Occipital lobe (tissue), 2 donors: ENCODE measurements around the gene DENND2C. TPM values are rescaled to one million over a fixed set of nuclear protein-coding genes. Genes with fewer than 3 reads are reported as not detected.

ENCODE experiments used
- DNase-seq: peaks from one replicate; lab custom pipeline; 2025; lab: John Stamatoyannopoulos, UW
- total RNA-seq: library from RNA; depleted of rRNA; stranded (reverse); fragments of >200 nt; gene quantifications from one replicate; pipeline ENCODE4 v1.2.3, GENCODE V29; 2014

Gene DENND2C
- total RNA-seq, 1 donor from 2014 or later: 1.6 TPM

DNA sequence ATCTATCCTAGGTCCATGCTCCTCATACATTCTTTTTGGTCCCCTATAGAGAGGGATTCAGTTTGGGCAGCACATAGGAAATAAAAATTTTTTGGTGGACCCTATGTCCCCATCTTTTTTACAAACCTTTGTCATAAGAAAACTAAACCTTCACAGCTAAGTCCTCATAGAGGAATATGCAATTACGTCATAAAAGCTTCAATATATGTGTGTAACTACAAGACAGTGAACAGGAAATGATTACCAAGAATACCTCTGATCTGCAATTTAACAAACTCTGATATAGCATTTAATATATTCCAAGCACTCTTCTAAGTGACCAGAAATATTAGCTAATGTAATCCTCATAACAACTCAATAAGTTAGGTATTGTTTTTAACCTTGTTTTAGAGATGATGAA, 6.3 kb upstream of the DENND2C start:
- DNase-seq: no peak

GRCh38 chr1:114671939-114672275, 2.1 kb upstream of the DENND2C start:
- DNase-seq: no peak

DNA sequence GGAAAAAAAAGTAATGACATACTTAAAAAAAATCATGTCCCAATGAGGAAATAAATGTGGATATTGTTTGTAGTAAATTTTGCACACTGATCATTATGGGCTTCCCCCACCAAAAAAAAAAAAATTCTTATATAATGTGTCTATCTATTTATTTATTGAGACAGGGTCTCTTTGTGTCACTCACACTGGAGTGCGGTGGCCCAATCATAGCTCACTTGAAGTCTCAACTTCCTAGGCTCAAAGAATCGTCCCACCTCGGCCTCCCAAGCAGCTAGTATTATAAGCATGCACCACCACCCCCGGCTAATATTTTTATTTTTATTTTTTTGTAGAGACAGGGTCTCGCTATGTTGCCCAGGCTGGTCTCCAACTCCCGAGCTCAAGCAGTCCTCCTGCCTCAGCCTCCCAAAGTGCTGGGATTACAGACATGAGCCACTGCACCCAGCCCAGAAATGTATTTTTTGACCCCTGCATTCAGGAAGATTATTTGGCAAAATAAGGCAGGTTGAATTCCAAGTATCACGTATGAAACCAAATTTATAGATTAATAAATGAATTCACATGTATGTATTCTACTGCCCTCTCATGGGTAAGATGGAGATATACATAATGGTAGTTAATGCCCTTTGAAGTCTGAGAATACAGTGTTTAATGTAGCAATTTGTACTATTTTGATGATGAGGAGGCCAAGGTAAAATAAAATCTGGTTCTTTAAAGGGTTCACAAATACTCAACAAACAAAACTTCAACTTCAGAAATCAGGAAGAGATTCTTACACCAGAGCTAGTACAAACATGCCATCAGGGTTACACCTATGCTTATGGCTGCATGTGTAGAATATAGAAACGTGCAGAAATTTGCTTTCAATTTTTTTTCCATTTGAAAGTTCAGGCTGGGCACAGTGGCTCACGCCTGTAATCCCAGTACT, 1.4 kb upstream of the DENND2C start:
- DNase-seq: no peak

- peak; percentile 60 for DNase-seq
Measured at GRCh38 chr1:114670083-114671010, 498 bp upstream of the DENND2C start.

- no peak for DNase-seq
Measured at GRCh38 chr1:114668784-114669561, 876 bp downstream of the DENND2C start.

GRCh38 chr1:114668373-114668772, 1.5 kb downstream of the DENND2C start:
- no peak for DNase-seq

DNA sequence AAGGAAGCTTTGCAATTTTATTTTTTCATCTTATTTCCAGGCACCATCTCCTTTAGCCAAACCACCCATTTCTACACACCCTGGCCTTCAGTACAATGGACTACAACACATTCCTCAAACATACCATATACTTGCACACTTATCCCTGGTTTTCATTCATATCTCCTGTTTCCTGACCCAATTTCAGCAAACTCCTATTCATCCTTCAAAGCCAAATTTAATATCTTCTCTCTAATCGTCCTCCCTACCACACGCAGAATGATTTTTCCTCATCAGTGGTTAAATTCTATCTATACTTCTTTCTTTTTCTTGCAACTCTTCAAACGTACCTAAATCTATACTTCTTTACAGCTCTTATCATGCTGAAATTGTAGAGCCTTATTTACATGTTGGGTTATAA, 2.9 kb downstream of the DENND2C start:
- no peak for DNase-seq

DNA sequence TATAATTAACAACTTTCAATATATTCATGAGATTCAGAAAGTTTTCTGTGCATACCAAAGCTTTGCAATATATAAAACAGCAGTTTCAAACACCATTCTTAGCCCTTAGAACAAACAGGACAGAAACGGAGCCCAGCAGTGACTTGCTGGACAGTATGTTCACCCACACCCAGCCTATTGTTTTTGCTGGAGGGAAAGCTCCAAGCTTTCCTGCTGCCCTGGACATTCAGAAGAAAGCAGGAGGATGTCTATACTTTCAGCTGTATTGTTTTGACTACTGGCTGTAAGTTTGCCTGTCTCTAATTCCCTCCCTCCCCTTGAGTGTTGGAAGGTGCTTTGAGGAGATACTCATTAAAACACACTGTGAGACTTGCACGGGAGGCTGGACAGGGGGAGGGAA, 9.6 kb downstream of the DENND2C start:
- DNase-seq: no peak

DNA sequence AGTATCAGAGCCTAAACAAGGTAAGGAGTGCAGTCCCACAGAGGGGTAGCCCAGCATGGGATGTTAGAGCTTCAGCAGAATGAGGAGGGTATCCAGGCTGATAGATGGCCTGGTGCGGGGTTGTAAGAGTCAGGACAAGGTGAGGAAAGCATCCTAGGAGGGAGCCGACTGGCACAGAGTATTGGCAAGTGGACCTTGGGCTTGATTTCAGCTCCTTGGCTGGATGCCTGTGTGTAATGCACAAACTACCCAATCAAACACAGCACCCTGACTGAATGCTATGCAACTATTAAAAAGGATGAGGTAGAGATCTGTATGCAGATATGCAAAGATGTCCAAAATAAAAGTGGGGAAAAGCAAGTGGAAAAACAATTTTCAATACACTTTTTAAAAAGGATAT, 18.0 kb downstream of the DENND2C start:
- no peak for DNase-seq

- no peak for DNase-seq
Measured at GRCh38 chr1:114648503-114648902, 21.3 kb downstream of the DENND2C start.

DNA sequence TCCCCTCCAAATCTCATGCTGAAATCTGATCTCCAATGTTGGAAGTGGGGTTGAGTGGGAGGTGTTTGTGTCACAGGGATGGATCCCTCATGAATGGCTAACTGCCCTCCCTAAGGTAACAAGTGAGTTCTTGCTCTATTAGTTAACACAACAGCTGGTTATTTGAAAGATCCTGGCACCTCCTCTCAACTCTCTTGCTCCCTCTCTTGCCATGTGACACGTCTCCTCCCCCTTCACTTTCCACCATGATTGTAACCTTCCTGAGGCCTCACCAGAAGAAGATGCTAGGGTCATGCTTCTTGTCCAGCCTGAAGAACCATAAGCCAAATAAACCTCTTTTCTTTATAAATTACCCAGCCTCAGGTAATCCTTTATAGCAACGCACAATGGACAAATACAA, 28.5 kb downstream of the DENND2C start:
- no peak for DNase-seq

- DNase-seq: no peak
Measured at GRCh38 chr1:114638910-114639309, 30.9 kb downstream of the DENND2C start.

DNA sequence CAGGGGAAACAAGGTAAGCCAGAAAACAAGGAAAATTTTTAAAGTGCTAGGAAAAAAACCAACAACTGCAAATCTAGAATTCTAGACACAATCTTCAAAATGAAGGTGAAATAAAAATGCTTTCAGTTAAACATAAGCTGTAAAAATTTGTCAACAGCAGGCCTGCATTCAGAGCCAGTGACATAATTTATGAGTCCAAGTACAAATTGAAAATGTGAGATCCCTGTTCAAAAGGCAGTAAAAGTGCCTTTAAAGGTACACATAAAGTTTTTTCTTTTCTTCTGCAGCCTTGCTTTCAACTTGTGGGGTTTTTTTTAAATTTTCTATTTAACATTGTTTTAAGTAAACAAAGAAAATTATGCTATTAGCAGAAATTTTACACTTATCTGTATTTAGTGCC, 37.4 kb downstream of the DENND2C start:
- no peak for DNase-seq

- DNase-seq: no peak
Measured at GRCh38 chr1:114627107-114627506, 42.7 kb downstream of the DENND2C start.

DNA sequence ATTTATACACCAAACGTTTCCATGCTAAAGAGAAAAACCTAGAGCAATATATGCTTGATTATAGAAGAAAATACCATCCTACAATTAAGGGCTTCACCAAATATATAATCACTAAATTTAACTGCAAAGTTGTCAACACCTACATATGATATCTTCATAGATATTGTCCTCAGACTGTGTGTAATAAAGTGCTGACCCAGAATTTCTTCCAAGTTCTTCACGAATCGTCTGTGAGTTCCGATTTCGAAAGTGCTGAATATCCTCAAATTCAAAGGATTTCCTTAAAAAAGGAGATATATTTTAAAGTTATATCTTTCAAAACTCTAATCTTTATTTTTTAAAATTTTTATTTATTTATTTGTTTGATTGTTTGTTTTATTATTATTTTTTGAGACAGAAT, 46.5 kb downstream of the DENND2C start:
- DNase-seq: no peak

- DNase-seq: no peak
Measured at GRCh38 chr1:114620419-114620818, 49.4 kb downstream of the DENND2C start.

- no peak for DNase-seq
Measured at GRCh38 chr1:114618606-114619005, 51.2 kb downstream of the DENND2C start.

GRCh38 chr1:114610546-114611245, 59.2 kb downstream of the DENND2C start:
- no peak for DNase-seq

DNA sequence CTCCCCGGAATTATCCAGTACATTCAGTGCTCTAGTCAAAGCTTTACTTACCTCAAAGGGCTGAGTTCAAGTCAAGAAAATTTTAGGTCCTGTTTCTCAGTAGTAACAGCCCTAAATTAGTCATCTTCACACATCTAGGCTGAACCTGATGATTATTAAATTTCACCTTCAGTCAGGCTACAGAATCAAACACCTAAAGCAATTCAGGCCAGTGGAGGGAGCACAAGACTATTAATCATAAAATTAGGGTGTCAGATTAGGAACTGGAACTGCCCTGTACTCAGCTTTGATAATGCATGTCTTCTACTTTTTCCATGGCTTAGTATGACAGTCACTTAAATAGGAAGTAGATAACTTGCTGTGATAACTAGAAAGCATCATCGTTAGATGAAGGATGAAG, 60.0 kb downstream of the DENND2C start:
- DNase-seq: no peak

GRCh38 chr1:114609026-114609425, 60.8 kb downstream of the DENND2C start:
- DNase-seq: no peak

GRCh38 chr1:114607223-114607622, 62.6 kb downstream of the DENND2C start:
- DNase-seq: no peak
